MM.1S (cell line): ENCODE measurements around the gene BAAT.
A peak's percentile ranks its signal among the peaks of the same experiment; 100 is the strongest.

Experiments
- DNase-seq: peaks from one replicate; pipeline ENCODE4 v3.0.0-alpha.2; 2015
- H2AFZ ChIP-seq: fragments of 300-600 bp; sonication (generic); 2 replicates; pipeline ENCODE4 v1.6.0; 2016; ENCODE audit warnings: antibody characterized with exemption, low read length
- H3F3A ChIP-seq: fragments of 300-600 bp; sonication (generic); 2 replicates; pipeline ENCODE4 v1.6.1; 2016; ENCODE audit warnings: mild to moderate bottlenecking, antibody characterized with exemption, low read length, moderate library complexity, mixed read lengths; ENCODE audit not compliant: insufficient read depth
- H3K27ac ChIP-seq: fragments of 300-600 bp; sonication (generic); 2 replicates; pipeline ENCODE4 v1.5.1; 2016; ENCODE audit warnings: mild to moderate bottlenecking, low read length
- H3K27me3 ChIP-seq: fragments of 300-600 bp; sonication (generic); replicated peaks from 2 replicates; pipeline ENCODE4 v1.6.0; 2016; ENCODE audit warnings: low read length; ENCODE audit not compliant: insufficient read depth
- H3K36me3 ChIP-seq: fragments of 300-600 bp; sonication (generic); replicated peaks from 2 replicates; pipeline ENCODE4 v1.6.1; 2016; ENCODE audit warnings: mild to moderate bottlenecking, low read length, mixed read lengths; ENCODE audit not compliant: insufficient read depth
- H3K4me1 ChIP-seq: fragments of 300-600 bp; sonication (generic); 2 replicates; pipeline ENCODE4 v1.6.1; 2016; ENCODE audit warnings: low read length, mixed read lengths
- H3K4me2 ChIP-seq: fragments of 300-600 bp; sonication (generic); 2 replicates; pipeline ENCODE4 v1.6.0; 2016; ENCODE audit warnings: low read depth, low read length
- H3K4me3 ChIP-seq: fragments of 300-600 bp; sonication (generic); 2 replicates; pipeline ENCODE4 v1.5.1; 2016; ENCODE audit warnings: low read length, mixed read lengths
- H3K79me2 ChIP-seq: fragments of 300-600 bp; sonication (generic); 2 replicates; pipeline ENCODE4 v1.6.1; 2016; ENCODE audit warnings: mixed run types, low read length, mixed read lengths
- H3K9ac ChIP-seq: fragments of 300-600 bp; sonication (generic); 2 replicates; pipeline ENCODE4 v1.6.1; 2016; ENCODE audit warnings: low read length, mixed read lengths
- H3K9me2 ChIP-seq: fragments of 300-600 bp; sonication (generic); replicated peaks from 2 replicates; pipeline ENCODE4 v1.6.1; 2016; ENCODE audit warnings: mild to moderate bottlenecking, low read length, mixed read lengths; ENCODE audit not compliant: insufficient read depth
- H3K9me3 ChIP-seq: fragments of 300-600 bp; sonication (generic); replicated peaks from 2 replicates; pipeline ENCODE4 v1.6.1; 2016; ENCODE audit warnings: mild to moderate bottlenecking, low read length, mixed read lengths; ENCODE audit not compliant: insufficient read depth
- H4K20me1 ChIP-seq: fragments of 300-600 bp; sonication (generic); 2 replicates; pipeline ENCODE4 v1.6.1; 2016; ENCODE audit warnings: mild to moderate bottlenecking, low read length, moderate library complexity, mixed read lengths; ENCODE audit not compliant: insufficient read depth
- EZH2 ChIP-seq: fragments of 300-600 bp; sonication (generic); optimal IDR thresholded peaks from 2 replicates; pipeline ENCODE3; 2017; ENCODE audit warnings: low read depth, mild to moderate bottlenecking, antibody characterized with exemption, low read length, mixed read lengths
- EZH2phosphoT487 ChIP-seq: fragments of 300-600 bp; sonication (generic); IDR thresholded peaks from 2 replicates; pipeline ENCODE4 v1.6.1; 2018; ENCODE audit warnings: antibody characterized with exemption, low read length
- TF ChIP-seq, protein P1 (sequence below): fragments of 300-600 bp; sonication (generic); IDR thresholded peaks from 2 replicates; pipeline ENCODE4 v1.5.1; 2016; ENCODE audit warnings: antibody characterized with exemption, low read length, mixed read lengths

Gene BAAT

GRCh38 chr9:101397746-101398067 is 12.9 kb upstream of the BAAT start:
- H3F3A ChIP-seq, result no peaks in the 10 kb centered on the region
- H3K27ac ChIP-seq, result peak overlapping the region; percentile 60; the same call in 1 of the 2 replicates
- no peaks in the 10 kb centered on the region for H3K9me3 ChIP-seq
- peak overlapping the region; percentile 88 for H3K9ac ChIP-seq
- peak overlapping the region; percentile 80 for H3K4me2 ChIP-seq
- H3K4me1 ChIP-seq, result peaks cover 23% of the 10 kb centered on the region
- H3K9me2 ChIP-seq, result no peaks in the 10 kb centered on the region
- peak overlapping the region; percentile 69 for H3K4me3 ChIP-seq
- TF ChIP-seq EZH2phosphoT487, result no peak
- no peak for TF ChIP-seq EZH2
- TF ChIP-seq, protein P1, sequence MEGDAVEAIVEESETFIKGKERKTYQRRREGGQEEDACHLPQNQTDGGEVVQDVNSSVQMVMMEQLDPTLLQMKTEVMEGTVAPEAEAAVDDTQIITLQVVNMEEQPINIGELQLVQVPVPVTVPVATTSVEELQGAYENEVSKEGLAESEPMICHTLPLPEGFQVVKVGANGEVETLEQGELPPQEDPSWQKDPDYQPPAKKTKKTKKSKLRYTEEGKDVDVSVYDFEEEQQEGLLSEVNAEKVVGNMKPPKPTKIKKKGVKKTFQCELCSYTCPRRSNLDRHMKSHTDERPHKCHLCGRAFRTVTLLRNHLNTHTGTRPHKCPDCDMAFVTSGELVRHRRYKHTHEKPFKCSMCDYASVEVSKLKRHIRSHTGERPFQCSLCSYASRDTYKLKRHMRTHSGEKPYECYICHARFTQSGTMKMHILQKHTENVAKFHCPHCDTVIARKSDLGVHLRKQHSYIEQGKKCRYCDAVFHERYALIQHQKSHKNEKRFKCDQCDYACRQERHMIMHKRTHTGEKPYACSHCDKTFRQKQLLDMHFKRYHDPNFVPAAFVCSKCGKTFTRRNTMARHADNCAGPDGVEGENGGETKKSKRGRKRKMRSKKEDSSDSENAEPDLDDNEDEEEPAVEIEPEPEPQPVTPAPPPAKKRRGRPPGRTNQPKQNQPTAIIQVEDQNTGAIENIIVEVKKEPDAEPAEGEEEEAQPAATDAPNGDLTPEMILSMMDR, result no peak
- peaks cover 35% of the 10 kb centered on the region for H3K36me3 ChIP-seq
- no peak for DNase-seq
- no peaks in the 10 kb centered on the region for H3K27me3 ChIP-seq
- H3K79me2 ChIP-seq, result peaks cover 97% of the 10 kb centered on the region
- peak overlapping the region; percentile 92 for H2AFZ ChIP-seq
- H4K20me1 ChIP-seq, result no peaks in the 10 kb centered on the region

- no peak overlapping the region for H3K4me3 ChIP-seq
- no peak for DNase-seq
- H3K9me2 ChIP-seq, result no peaks in the 10 kb centered on the region
- H3F3A ChIP-seq, result no peaks in the 10 kb centered on the region
- H3K4me2 ChIP-seq, result no peak overlapping the region
- H3K27me3 ChIP-seq, result no peaks in the 10 kb centered on the region
- peaks cover 90% of the 10 kb centered on the region for H3K79me2 ChIP-seq
- no peak overlapping the region for H3K9ac ChIP-seq
- H3K36me3 ChIP-seq, result peaks cover 11% of the 10 kb centered on the region; the same call in 1 of the 2 replicates
- TF ChIP-seq EZH2phosphoT487, result no peak
- no peak for TF ChIP-seq EZH2
- TF ChIP-seq, protein P1, result no peak
- H4K20me1 ChIP-seq, result no peaks in the 10 kb centered on the region
- H3K9me3 ChIP-seq, result no peaks in the 10 kb centered on the region
- H3K27ac ChIP-seq, result no peak overlapping the region
- no peak overlapping the region for H2AFZ ChIP-seq
- peaks cover 6% of the 10 kb centered on the region for H3K4me1 ChIP-seq
These were observed 9.9 kb upstream of the BAAT start for GRCh38 chr9:101394687-101395086.

DNA sequence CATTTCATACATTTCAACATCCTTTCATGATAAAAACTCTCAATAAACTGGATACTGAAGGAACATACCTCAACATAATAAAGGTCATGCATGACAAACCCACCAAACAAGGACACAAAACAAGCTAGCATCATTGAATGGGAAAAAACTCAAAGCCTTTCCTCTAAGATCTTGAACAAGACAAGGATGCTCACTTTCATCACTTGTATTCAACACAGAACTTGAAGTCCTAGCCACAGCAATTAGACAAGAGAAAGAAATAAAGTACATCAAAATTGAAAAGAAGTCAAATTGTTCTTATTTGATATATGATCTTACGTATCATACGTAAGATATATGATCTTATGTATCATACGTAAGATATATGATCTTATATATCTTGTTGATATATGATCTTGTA is 8.3 kb upstream of the BAAT start:
- no peaks in the 10 kb centered on the region for H3K9me2 ChIP-seq
- no peak overlapping the region for H3K9ac ChIP-seq
- peaks cover 18% of the 10 kb centered on the region; the same call in 1 of the 2 replicates for H3K36me3 ChIP-seq
- no peaks in the 10 kb centered on the region for H3K9me3 ChIP-seq
- no peak for TF ChIP-seq EZH2phosphoT487
- no peaks in the 10 kb centered on the region for H3F3A ChIP-seq
- peaks cover 11% of the 10 kb centered on the region; the same call in 1 of the 2 replicates for H3K4me1 ChIP-seq
- H3K79me2 ChIP-seq, result peaks cover 81% of the 10 kb centered on the region
- H4K20me1 ChIP-seq, result no peaks in the 10 kb centered on the region
- H3K4me3 ChIP-seq, result no peak overlapping the region
- H3K27me3 ChIP-seq, result no peaks in the 10 kb centered on the region
- H3K27ac ChIP-seq, result no peak overlapping the region
- H3K4me2 ChIP-seq, result no peak overlapping the region
- no peak for DNase-seq
- H2AFZ ChIP-seq, result no peak overlapping the region

GRCh38 chr9:101388507-101388993 is 3.7 kb upstream of the BAAT start:
- no peak overlapping the region for H3K4me2 ChIP-seq
- DNase-seq, result no peak
- no peaks in the 10 kb centered on the region for H3K9me2 ChIP-seq
- H3K9me3 ChIP-seq, result no peaks in the 10 kb centered on the region
- no peak for TF ChIP-seq EZH2phosphoT487
- TF ChIP-seq, protein P1, result peak; percentile 30
- H3K4me1 ChIP-seq, result 0 out of 2 replicates have a peak, but pooled peaks cover 9% of the 10 kb centered on the region
- H3K27ac ChIP-seq, result no peak overlapping the region
- H2AFZ ChIP-seq, result no peak overlapping the region
- no peak overlapping the region for H3K9ac ChIP-seq
- H3F3A ChIP-seq, result no peaks in the 10 kb centered on the region
- peaks cover 36% of the 10 kb centered on the region for H3K79me2 ChIP-seq
- H3K27me3 ChIP-seq, result no peaks in the 10 kb centered on the region
- no peaks in the 10 kb centered on the region for H4K20me1 ChIP-seq
- H3K4me3 ChIP-seq, result no peak overlapping the region
- 0 out of 2 replicates have a peak, but pooled peaks cover 11% of the 10 kb centered on the region for H3K36me3 ChIP-seq
